Activated T-cell treated with anti-CD3 and anti-CD28 coated beads for 24 hours (primary cell): Measurements from ENCODE around the gene TNS1.

Experiments
- DNase-seq: peaks from one replicate; pipeline ENCODE4 v3.0.0-alpha.2; 2020; ENCODE audit warnings: low read depth

The TNS1 gene

DNA sequence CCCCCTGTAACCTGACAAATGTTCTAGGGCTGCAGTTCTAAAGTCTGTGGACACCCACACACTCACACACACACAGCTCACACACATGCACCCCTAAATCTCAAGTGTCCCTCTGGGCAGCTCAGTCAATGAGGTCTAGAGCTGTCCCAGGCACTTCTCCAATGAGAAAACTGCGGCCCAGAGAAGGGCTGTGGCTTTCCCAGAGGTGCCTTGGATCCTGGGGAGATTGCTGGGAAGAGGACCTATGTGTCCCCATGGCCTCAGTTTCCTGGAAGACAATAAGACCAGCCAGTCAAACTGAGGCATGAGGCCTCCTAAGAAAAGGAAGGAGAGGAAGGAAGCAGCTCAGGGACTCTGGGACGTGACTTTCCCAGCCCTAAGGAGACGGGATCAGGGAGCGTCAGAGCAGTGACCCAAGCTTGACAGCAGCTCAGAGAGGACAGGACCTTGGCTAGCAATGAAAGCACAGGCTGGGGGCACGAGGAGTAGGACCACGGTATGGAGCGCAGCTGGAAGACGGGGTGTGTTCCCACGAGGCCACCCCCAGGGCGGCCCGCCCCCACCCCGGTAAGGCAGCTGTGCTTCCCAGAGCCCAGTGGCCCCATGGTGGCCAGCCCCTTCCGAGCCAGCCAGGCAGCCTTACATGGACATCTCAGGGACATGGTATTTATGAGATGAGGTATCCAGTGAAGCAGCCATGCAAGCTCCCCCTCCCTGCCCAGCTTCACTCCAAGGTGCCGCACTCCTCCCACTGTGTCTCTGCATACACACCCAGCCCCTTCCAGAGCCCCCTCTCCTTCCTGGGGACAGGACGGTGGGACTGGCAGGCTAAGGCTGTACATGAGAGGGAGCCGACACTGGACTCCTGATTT lies 46.0 kb downstream of the TNS1 start:
- DNase-seq: no peak

GRCh38 chr2:217955881-217956493 lies 46.8 kb downstream of the TNS1 start:
- no peak for DNase-seq

GRCh38 chr2:217954971-217955740 lies 47.6 kb downstream of the TNS1 start:
- no peak for DNase-seq

- DNase-seq: no peak
Measured at GRCh38 chr2:217954469-217954868, 48.3 kb downstream of the TNS1 start.

DNA sequence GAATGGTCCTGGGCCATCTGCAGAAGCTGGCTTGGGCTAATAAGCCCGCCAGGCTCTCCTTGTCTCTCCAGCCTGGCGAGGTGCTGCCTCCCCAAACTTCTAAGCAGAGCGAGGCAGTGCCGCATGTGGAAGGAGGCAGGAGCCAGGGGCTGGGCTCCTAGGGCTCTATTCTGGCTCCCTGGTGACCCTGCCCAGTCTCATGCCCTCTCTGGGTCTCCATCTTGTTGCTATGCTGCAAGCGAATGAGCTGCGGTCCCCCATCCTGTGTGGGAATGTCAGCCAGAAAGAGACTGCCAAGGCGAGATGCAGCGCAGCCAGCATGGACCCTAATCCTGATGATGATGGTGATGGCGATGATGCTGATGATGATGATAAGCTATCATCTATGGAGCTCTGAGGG lies 48.7 kb downstream of the TNS1 start:
- DNase-seq: no peak

GRCh38 chr2:217953531-217953932 lies 49.3 kb downstream of the TNS1 start:
- no peak for DNase-seq

GRCh38 chr2:217953011-217953481 lies 49.7 kb downstream of the TNS1 start:
- no peak for DNase-seq

DNA sequence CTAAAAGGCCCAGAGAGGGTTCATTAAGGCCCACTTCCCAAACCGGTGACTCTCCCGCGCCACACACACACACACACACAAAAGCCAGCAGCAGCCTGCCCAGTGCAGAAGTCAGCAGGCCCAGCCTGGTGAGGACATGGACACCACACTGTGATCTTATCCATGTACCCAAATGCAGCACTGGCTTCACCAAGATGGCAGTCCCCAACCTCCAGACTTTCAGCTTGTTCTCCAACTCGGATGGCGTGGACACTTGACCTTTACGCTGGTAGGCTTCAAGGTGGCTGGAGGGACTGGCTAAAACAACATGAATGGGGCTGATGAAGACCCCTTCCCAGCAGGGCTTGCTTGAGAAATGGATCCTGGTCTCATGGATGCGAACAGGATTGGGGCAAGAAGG lies 50.4 kb downstream of the TNS1 start:
- DNase-seq: no peak

- no peak for DNase-seq
Measured at GRCh38 chr2:217951521-217952247, 51.1 kb downstream of the TNS1 start.

DNA sequence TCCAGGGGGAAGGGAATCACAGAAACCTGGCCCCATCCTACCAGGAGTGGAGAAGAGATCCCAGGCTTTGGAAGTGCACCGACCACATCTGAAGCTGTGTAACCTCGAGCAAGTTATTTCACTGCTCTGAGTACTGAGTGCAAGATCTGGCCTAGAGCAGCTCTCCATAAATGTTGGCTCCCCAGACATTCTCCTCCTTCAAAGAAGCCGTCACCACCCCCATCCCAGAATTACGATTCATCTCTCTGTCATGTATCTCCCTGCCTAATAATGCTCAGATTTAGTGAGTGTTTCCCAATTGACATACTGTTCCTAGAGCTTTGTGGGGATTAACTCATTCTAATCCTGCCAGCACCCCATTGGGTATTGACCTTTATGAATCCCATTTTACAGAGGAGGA lies 51.7 kb downstream of the TNS1 start:
- DNase-seq: no peak

- DNase-seq: no peak
Measured at GRCh38 chr2:217950401-217950871, 52.4 kb downstream of the TNS1 start.

GRCh38 chr2:217949447-217949846 lies 53.3 kb downstream of the TNS1 start:
- DNase-seq: no peak

DNA sequence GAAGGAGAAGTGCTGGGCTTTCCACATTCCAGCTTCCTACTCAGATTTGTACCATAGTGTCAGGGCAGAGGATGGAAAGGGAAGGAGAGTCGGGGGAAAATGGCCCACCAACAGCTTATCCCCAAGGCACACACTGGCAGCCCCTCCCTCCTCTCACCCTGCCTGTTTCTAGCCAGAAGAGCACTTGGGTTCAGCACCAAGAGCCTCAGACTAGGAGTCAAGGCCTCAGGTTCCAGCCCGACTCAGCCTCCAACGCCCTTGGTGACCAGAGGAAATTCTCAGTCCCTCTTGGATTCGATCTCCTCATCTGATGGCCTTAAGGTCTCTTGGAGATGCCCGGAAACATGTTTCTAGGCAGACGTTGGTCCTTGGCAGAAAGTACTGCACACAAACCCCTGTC lies 53.9 kb downstream of the TNS1 start:
- DNase-seq: no peak

- DNase-seq: no peak
Measured at GRCh38 chr2:217948351-217948791, 54.4 kb downstream of the TNS1 start.

DNA sequence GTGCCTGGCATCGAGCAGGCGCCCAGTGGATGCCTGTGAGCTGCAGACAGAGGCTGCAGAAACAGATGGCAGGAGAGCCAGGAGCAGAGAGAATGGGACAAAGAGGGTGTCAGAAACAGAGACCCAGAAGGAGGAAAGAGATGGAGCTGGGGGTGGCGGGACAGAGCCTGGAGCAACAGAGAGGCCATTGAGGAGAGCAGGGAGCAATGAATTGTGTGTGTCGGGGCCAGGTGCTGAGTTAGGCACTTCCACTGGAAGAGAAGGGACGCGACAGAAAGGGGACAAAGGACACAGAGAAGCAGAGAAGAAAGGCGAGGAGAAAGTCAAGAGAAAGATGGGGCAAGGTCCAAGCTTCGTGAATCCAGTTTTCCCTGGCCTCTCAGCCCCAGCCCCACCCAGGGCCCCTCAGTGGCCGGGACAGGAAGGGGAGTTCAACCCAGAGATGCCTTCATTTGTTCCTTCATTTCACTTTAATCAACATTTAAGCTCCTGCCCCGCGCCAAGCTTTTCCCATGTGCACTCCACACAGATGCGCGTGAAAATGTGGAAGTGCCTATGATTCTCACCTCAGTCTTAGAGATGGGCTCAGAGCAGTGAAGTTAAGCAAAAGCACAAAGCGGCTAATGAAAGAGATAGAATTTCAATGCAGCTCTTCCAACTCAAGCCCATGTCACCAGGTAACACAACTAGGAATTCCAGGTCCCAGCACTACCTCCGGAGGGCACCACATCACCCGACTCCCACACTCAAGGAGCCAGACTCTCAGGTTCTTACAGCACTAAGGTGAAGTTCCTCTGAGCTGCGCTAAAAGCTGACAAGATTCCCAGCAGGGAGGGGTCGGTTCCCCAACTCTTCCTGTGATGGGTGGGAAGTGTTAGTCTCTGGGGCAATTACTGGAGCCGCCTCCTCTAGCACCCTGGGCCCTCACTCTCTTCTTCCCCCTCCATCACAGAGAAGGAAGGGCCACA lies 55.1 kb downstream of the TNS1 start:
- DNase-seq: no peak

- DNase-seq: no peak
Measured at GRCh38 chr2:217946051-217946450, 56.7 kb downstream of the TNS1 start.

- DNase-seq: no peak
Measured at GRCh38 chr2:217945530-217945929, 57.3 kb downstream of the TNS1 start.

GRCh38 chr2:217944923-217945322 lies 57.9 kb downstream of the TNS1 start:
- no peak for DNase-seq

DNA sequence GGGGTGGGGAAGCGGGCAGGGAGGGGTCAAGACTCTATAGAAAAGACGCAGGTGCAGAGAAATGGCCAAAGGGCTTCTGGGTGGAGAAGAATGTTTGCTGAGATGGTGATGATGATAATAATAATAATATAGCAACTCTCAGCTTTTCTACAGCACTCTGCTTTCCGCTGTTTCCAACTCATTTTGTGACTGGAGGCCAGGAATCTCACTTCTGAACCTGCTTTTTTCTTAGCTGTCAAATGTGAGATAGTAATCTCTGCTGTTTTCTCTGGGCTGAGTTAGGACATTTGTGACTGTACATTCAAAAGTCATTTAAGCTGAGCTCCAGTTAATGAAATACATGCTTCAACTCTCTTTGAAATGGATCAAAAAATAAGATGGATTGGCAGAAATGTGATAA lies 58.4 kb downstream of the TNS1 start:
- no peak for DNase-seq

- DNase-seq: no peak
Measured at GRCh38 chr2:217943446-217944321, 59.1 kb downstream of the TNS1 start.
